Measurements from ENCODE around the gene TMEM69.
"Not testable (repeated sequence)": the region's sequence is repeated elsewhere in the genome, so short reads cannot be mapped to it uniquely, and the experiment has no call there.

Gene TMEM69

GRCh38 chr1:45674478-45674877 lies 13.5 kb upstream of the TMEM69 start:
- H3K4me3 ChIP-seq (ENCODE audit: low read depth, low read length): no peak overlapping the region
- no peaks in the 10 kb centered on the region for H3K9me3 ChIP-seq (ENCODE audit: control insufficient read depth, insufficient read depth, low read depth, low read length)
- peaks cover 14% of the 10 kb centered on the region; the same call in 1 of the 2 replicates for H3K4me1 ChIP-seq (ENCODE audit: control insufficient read depth, insufficient read depth, low read length)
- no peak overlapping the region for H3K27ac ChIP-seq (ENCODE audit: extremely low read depth, low read depth, low read length)
- ChIA-PET POLR2A (interaction anchor here (0.6 to 2.1 kb wide), 4 partner anchors 11 to 28 kb away, joined by 3 to 7 read pairs (median 4); partner anchors contain the start of gene GPBP1L1), CTCF (no interaction called here)
- TF ChIP-seq ZNF610 (tag by site-specific recombination; IDR thresholded peaks at IDR 0.05; ENCODE audit: borderline replicate concordance): no peak
- TF ChIP-seq ZBTB48 (tag by site-specific recombination; IDR thresholded peaks at IDR 0.05): peak; percentile 64; the same call in 1 of the 2 replicates
- 0 out of 2 replicates have a peak, but pooled peaks have one; percentile 26 for TF ChIP-seq ZBTB17 (tag by site-specific recombination; IDR thresholded peaks at IDR 0.05)
- H3K36me3 ChIP-seq (ENCODE audit: control insufficient read depth in 2 of 2, insufficient read depth in 1 of 2, low read length in 2 of 2): peaks cover 0 to 5% of the 10 kb centered on the region in 2 experiments; a peak in 2 of 3 replicates

- H3K4me1 ChIP-seq (ENCODE audit: control insufficient read depth, insufficient read depth, low read length): peaks cover 31% of the 10 kb centered on the region
- H3K27ac ChIP-seq (ENCODE audit: extremely low read depth, low read depth, low read length); H3K36me3 ChIP-seq (ENCODE audit: control insufficient read depth in 2 of 2, insufficient read depth in 1 of 2, low read length in 2 of 2); H3K4me3 ChIP-seq (ENCODE audit: low read depth, low read length); H3K9me3 ChIP-seq (ENCODE audit: control insufficient read depth, insufficient read depth, low read depth, low read length): not testable (repeated sequence)
- ChIA-PET CTCF (interaction anchor here (0.7 to 0.9 kb wide), 2 partner anchors 175 to 360 kb away, joined by 3 to 7 read pairs; no protein-coding TSS in a partner anchor), POLR2A (interaction anchor here (2.3 kb wide), 1 partner anchor 10 kb away, joined by 11 read pairs; the partner anchor contains the start of gene GPBP1L1)
- TF ChIP-seq GLIS1 (tag by site-specific recombination; IDR thresholded peaks at IDR 0.05): peak; percentile 36; the same call in 1 of the 2 replicates
- 0 out of 2 replicates have a peak, but pooled peaks have one; percentile 24 for TF ChIP-seq IKZF3 (tag by site-specific recombination; IDR thresholded peaks at IDR 0.05)
- TF ChIP-seq ZNF362 (tag by site-specific recombination; IDR thresholded peaks at IDR 0.05): peak; percentile 55; the same call in 1 of the 2 replicates
- peak; percentile 75 for TF ChIP-seq OSR2 (tag by site-specific recombination; IDR thresholded peaks at IDR 0.05)
Measured at GRCh38 chr1:45676553-45676952, 11.4 kb upstream of the TMEM69 start.

DNA sequence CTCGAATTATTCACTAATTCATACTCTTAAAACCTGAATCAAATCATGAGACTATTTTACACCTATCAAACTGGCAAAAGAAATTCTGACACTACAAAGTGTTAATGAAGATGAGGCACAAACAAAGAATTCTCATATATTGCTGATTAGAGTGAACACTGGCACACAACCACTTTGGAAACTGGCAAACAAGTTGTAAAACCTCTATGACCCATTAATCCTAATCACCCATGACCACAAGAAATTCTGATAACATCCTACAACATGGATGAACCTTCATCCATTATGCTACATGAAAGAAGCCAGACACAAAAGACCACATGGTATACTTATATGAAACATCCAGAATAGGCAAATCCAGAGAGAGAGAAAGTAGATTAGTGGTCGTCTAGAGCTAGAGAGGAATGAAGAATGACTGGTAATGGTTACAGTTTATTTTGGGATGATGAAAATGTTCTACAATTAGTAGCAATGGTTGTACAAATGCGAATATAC lies 10.2 kb upstream of the TMEM69 start:
- peaks cover 41% of the 10 kb centered on the region for H3K4me1 ChIP-seq (ENCODE audit: control insufficient read depth, insufficient read depth, low read length)
- H3K4me3 ChIP-seq (ENCODE audit: low read depth, low read length): no peak overlapping the region
- no peaks in the 10 kb centered on the region for H3K9me3 ChIP-seq (ENCODE audit: control insufficient read depth, insufficient read depth, low read depth, low read length)
- POLR2A ChIA-PET: interaction anchor here (0.7 to 2.3 kb wide), 2 partner anchors 9 to 428 kb away, joined by 4 to 11 read pairs; partner anchors contain the start of gene GPBP1L1
- no peak overlapping the region for H3K27ac ChIP-seq (ENCODE audit: extremely low read depth, low read depth, low read length)
- peaks cover 0 to 5% of the 10 kb centered on the region in 2 experiments; a peak in 2 of 3 replicates for H3K36me3 ChIP-seq (ENCODE audit: control insufficient read depth in 2 of 2, insufficient read depth in 1 of 2, low read length in 2 of 2)
- CTCF ChIA-PET: interaction anchor here (0.6 kb wide), 2 partner anchors 41 to 166 kb away, joined by 3 to 4 read pairs; no protein-coding TSS in a partner anchor
- TF ChIP-seq ZNF394 (tag by site-specific recombination; IDR thresholded peaks at IDR 0.05; ENCODE audit: borderline replicate concordance): no peak
- no peak for TF ChIP-seq ZNF174 (tag by site-specific recombination; IDR thresholded peaks at IDR 0.05)
- TF ChIP-seq ZNF621 (tag by site-specific recombination; IDR thresholded peaks at IDR 0.05): no peak
- no peak for TF ChIP-seq ZNF302 (tag by site-specific recombination; IDR thresholded peaks at IDR 0.05; ENCODE audit: low read depth)
- no peak for TF ChIP-seq ZNF214 (tag by site-specific recombination; IDR thresholded peaks at IDR 0.05; ENCODE audit: borderline replicate concordance)
- no peak for TF ChIP-seq KLF10 (tag by site-specific recombination; IDR thresholded peaks at IDR 0.05)
- TF ChIP-seq ZNF239 (tag by site-specific recombination; IDR thresholded peaks at IDR 0.05): no peak
- TF ChIP-seq ZNF398 (tag by site-specific recombination; IDR thresholded peaks at IDR 0.05): no peak
- no peak for TF ChIP-seq ZNF350 (tag by site-specific recombination; IDR thresholded peaks at IDR 0.05)
- no peak for TF ChIP-seq OVOL3 (tag by site-specific recombination; IDR thresholded peaks at IDR 0.05)
- TF ChIP-seq, protein P1, sequence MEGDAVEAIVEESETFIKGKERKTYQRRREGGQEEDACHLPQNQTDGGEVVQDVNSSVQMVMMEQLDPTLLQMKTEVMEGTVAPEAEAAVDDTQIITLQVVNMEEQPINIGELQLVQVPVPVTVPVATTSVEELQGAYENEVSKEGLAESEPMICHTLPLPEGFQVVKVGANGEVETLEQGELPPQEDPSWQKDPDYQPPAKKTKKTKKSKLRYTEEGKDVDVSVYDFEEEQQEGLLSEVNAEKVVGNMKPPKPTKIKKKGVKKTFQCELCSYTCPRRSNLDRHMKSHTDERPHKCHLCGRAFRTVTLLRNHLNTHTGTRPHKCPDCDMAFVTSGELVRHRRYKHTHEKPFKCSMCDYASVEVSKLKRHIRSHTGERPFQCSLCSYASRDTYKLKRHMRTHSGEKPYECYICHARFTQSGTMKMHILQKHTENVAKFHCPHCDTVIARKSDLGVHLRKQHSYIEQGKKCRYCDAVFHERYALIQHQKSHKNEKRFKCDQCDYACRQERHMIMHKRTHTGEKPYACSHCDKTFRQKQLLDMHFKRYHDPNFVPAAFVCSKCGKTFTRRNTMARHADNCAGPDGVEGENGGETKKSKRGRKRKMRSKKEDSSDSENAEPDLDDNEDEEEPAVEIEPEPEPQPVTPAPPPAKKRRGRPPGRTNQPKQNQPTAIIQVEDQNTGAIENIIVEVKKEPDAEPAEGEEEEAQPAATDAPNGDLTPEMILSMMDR (tag by site-specific recombination; IDR thresholded peaks at IDR 0.05): no peak
- TF ChIP-seq AEBP2 (tag by site-specific recombination; IDR thresholded peaks at IDR 0.05; ENCODE audit: borderline replicate concordance): no peak
- TF ChIP-seq ZNF48 (tag by site-specific recombination; IDR thresholded peaks at IDR 0.05): no peak
- no peak for TF ChIP-seq ZEB2 (tag by site-specific recombination; IDR thresholded peaks at IDR 0.05)
- no peak for TF ChIP-seq ZNF792 (tag by site-specific recombination; IDR thresholded peaks at IDR 0.05)
- no peak for TF ChIP-seq ZNF561 (tag by site-specific recombination; IDR thresholded peaks at IDR 0.05; ENCODE audit: borderline replicate concordance)
- TF ChIP-seq GFI1B (tag by site-specific recombination; IDR thresholded peaks at IDR 0.05): no peak
- peak; percentile 56; the same call in 1 of the 2 replicates for TF ChIP-seq FEZF1 (tag by site-specific recombination; IDR thresholded peaks at IDR 0.05)
- no peak for TF ChIP-seq ZSCAN16 (tag by site-specific recombination; IDR thresholded peaks at IDR 0.05)
